GM20000 (cell line): ENCODE measurements around the gene DOK7.

Source experiments
- DNase-seq: peaks from one replicate; pipeline ENCODE4 v3.0.0; 2012; ENCODE audit warnings: low spot score
- TF ChIP-seq, protein P1 (sequence below): IDR thresholded peaks from 2 replicates; pipeline ENCODE4 v1.5.1; 2012; ENCODE audit warnings: mild to moderate bottlenecking, control low read depth; ENCODE audit errors: extremely low read depth, missing control alignments

DOK7 gene

DNA sequence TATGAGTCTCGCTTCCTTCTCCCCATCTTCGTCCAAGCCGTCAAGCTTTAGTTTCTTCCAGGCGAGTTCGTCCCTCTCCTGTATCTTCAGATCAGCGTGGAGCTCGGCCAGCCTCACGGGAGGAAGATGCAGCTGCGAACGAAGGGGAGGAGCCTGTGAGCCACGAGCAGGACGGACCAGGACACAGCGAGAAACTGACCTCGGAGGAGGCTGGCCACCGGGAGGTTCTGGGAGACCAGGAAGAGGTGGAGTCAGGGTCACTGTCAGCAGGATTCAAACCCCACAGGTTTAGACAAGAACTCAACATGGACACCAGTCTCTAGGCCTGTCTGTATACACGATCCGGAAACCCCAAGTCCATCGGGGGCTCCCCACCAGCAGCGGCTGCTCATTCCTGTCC is 61.8 kb downstream of the DOK7 start:
- no peak for DNase-seq
- TF ChIP-seq, protein P1, sequence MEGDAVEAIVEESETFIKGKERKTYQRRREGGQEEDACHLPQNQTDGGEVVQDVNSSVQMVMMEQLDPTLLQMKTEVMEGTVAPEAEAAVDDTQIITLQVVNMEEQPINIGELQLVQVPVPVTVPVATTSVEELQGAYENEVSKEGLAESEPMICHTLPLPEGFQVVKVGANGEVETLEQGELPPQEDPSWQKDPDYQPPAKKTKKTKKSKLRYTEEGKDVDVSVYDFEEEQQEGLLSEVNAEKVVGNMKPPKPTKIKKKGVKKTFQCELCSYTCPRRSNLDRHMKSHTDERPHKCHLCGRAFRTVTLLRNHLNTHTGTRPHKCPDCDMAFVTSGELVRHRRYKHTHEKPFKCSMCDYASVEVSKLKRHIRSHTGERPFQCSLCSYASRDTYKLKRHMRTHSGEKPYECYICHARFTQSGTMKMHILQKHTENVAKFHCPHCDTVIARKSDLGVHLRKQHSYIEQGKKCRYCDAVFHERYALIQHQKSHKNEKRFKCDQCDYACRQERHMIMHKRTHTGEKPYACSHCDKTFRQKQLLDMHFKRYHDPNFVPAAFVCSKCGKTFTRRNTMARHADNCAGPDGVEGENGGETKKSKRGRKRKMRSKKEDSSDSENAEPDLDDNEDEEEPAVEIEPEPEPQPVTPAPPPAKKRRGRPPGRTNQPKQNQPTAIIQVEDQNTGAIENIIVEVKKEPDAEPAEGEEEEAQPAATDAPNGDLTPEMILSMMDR, result no peak

DNA sequence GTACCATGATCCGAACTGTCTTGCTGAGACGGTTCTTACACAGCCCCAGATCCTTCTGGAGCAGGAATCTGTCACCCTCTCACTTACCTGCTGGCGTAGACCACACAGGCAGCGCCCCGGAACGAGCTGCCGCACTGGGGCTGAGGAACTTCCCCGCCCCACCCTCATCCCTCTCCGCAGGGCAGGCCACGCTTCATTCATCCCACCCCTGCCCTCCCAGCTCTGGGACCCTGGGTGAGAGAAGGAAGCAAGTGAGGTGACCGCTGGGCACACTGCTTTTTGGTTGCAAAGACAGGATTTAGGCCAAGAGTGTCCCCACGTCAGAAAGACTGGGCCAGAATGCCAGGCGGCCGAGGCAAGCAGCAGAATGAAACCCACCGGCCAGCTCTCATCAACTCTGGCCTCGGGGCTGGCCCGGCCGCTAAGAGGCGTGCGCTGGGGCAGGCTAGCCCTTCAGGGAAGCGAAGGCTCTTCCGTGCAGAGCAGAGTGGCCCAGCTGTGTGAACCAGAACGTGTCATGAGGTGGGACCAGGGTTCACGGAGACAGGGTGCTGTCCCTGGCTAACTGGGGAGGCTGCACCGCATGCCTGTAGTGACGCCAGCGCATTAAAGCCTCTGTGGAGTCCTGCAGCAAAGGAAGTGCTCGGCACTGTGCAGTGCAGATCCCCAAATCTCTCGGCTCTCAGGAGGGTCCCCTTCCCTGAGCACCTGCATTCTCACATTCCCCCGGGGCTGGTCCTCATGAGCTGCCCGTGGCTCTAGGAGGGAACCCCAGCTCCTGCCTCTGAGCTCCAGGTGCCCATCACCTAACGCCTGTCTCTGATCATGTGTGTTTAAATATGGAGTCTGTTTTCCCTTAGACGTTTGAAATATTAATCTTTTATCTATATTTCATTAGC is 62.7 kb downstream of the DOK7 start:
- no peak for DNase-seq
- TF ChIP-seq, protein P1, result no peak

DNA sequence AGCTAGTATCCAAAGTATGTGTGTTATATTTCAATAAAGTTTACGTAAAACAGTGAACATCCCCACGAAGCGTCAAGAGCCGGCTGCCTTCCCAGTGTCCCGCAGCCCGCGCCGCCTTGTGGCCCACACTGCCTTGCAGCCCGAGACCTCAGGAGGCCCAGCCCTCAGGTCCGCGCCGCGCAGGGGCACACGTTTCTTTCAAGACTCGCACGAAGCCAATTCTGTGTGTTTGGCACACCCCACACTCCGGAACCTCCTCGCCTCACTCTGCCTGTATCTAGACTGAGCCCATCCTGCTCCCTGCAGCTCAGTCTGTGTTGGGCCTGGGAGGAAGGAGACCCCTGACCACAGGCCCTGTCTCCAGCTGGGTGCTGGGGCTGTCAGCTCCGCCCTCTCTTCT is 63.4 kb downstream of the DOK7 start:
- no peak for DNase-seq
- TF ChIP-seq, protein P1, result no peak

DNA sequence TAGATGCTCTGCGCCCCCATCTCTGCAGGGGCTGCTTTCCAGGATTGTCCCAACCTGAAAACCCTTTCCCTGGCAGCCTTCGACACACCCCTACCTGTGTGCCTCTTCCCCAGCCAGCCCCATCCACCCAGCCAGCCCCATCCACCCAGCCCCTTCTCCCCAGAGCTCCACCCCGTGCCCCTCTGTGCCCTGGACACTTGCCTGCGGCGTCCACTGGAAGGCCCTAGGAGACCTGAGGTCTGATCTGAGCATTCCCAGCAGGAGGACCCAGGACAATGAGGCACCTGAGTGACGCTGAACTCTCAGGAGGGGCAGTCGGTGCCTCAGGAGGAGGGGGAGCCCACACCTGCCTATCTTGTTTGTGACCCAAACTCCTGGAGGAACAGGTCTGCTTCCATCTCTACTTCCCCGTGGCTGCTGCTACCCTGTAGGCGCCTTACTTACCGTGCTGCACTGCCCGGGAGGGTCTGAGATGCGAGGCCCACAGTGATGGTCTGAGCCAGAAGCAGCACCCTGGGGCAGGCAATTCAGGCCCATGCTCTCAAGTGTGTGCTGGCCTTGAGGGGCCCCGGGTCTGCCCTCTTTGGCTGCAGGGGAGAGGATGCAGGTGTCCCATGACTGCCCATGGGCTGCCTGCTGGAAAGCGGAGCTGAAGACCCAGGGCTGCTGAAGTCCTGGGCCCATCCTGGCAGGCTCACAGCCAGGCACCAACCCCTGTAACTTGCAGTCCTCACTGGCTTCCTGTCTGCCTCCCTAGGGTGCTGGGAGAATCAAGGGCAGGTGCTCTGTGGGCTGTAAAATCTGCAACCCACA is 64.2 kb downstream of the DOK7 start:
- no peak for DNase-seq

DNA sequence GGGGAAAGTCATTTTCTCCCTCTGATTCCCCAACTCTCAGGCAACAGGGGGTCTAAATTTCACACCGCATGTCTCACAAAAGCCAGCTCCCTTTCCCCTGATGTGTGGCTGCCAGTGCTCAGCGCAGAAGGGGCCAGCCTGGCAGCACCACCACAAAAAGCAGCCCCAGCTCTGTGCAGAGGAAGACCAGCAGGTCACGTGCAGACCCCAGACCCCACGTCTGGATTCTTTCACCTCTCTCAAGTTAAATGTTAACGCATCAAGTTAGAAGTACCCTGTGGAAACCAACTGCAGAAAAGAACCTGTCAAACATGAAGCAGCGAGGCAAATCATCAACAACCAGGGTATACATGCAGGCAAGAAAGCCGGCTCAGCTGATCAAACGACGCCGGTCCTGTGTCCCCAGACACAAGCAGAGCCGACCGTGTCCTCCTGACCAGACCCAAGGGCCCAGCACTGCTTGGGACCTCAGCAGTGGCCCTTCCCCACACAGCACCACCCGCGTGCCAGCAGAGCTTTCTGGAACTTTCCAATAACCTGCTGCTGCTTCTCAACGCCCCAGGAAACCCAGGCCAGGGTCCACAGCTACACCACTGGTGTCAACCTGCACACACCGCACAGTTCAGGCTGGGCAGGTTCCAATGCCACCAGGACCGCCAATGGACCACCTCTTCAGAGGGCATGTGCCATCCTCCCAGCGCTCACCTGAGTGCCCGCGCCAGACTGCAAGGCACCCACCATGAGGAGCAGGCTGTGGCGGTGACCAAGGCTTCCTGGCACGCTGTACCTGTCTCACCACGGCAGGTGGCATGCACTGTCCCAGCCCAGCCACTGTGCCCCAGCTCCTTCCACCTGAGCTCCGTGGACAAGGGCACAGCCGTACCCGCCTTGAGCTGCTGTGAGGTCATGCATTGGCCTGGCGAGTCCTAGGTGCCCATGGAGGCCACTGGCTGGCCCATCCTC is 65.1 kb downstream of the DOK7 start:
- TF ChIP-seq, protein P1, result no peak
- no peak for DNase-seq

More for the DNA sequence above, 64.2 kb downstream of the DOK7 start:
- TF ChIP-seq, protein P1, result no peak

DNA sequence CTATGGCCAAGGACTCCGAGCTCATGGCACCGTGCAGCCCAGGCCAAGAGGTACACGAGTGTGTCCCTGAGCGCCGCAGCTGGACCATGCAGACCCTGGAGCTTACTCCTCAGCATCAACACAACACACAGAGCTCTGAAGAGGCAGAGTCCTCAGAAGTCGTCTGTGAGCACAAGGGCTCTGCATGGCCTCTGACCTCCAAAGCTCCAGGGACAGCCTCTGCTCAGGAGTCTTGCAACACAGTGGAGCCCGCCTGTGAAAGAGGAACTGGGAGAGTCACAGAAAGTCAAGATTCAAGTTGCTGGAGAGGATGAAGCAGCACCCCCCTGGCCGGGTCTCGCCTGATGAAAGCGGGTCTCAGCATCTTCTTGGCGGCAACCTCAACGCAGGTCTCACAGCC is 66.3 kb downstream of the DOK7 start:
- DNase-seq, result peak; percentile 62
- TF ChIP-seq, protein P1, result no peak
